Activated CD8-positive, alpha-beta T cell treated with anti-CD3 and anti-CD28 coated beads for 36 hours (primary cell): ENCODE measurements around the gene IFI44. TPM values are rescaled to one million over a fixed set of nuclear protein-coding genes. Genes with fewer than 3 reads are reported as not detected.

Source experiments
- ATAC-seq: fragments of 200-7000 bp; cut with Tn5 transposase; one replicate; pipeline ENCODE4 v1.10.0; 2021; ENCODE audit warnings: mild to moderate bottlenecking, moderate library complexity
- CTCF ChIA-PET: fragments of 350-600 bp; sonication (Branson Sonifier 250); formaldehyde crosslinking; loops from one replicate; lab custom pipeline; 2021; ENCODE audit warnings: antibody characterized with exemption; lab: Charles Lee
- POLR2A ChIA-PET: fragments of 350-600 bp; sonication (Branson Sonifier 250); formaldehyde crosslinking; loops from one replicate; lab custom pipeline; 2021; ENCODE audit warnings: antibody characterized with exemption; lab: Charles Lee
- DNase-seq: peaks from one replicate; pipeline ENCODE4 v3.0.0-alpha.2; 2020
- H3K27ac Mint-ChIP-seq: one replicate; pipeline ENCODE4 v1.8.0; 2021; ENCODE audit warnings: mild to moderate bottlenecking, mixed read lengths
- H3K27me3 Mint-ChIP-seq: one replicate; pipeline ENCODE4 v1.8.0; 2021; ENCODE audit warnings: mixed read lengths
- H3K36me3 Mint-ChIP-seq: one replicate; pipeline ENCODE4 v1.8.0; 2021; ENCODE audit warnings: low read depth, mixed read lengths
- H3K4me1 Mint-ChIP-seq: one replicate; pipeline ENCODE4 v1.8.0; 2021; ENCODE audit warnings: low read depth, mixed read lengths
- H3K4me3 Mint-ChIP-seq: one replicate; pipeline ENCODE4 v1.8.0; 2021; ENCODE audit warnings: mild to moderate bottlenecking, moderate library complexity, mixed read lengths
- H3K9me3 Mint-ChIP-seq: one replicate; pipeline ENCODE4 v1.8.0; 2021; ENCODE audit warnings: mixed read lengths
- CTCF ChIP-seq: fragments of 200-600 bp; IDR thresholded peaks from one replicate; pipeline ENCODE4 v1.8.0; 2022; ENCODE audit warnings: antibody characterized with exemption, mild to moderate bottlenecking
- intact Hi-C: fragments of 100-400 bp; cut with micrococcal nuclease; formaldehyde crosslinking; loops from one replicate; pipeline ENCODE4 v1.10.0; 2022
- total RNA-seq, 2 experiments: library from RNA; stranded (reverse); gene quantifications; one replicate each; pipeline ENCODE4 v1.2.3, GENCODE V29; 2021

The IFI44 gene
- total RNA-seq, 2 experiments from 2014 or later, result 37.2 to 38.4 TPM

DNA sequence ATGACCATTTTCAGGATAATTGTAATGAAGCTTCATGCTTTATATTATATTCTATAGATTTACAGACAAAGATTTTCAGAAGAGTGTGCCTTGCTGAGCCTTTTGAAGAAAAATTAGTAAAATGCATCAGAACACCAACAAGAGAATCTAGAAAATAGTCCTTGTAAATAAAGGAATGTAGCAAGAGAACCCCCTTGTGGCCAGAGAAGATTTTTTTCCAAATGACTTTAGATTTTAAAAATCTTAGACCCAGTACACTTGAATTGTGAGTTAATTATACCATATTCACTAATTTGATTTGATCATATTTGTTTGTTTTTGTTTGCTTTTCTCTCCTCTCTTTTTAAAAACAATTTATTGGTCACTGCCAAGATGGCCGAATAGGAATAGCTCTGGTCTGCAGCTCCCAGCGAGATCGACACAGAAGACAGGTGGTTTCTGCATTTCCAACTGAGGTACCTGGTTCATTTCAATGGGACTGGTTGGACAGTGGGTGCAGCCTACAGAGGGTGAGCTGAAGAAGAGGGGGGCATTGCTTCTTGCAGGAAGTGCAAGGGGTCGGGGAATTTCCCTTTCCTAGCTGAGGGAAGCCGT is 42.2 kb upstream of the IFI44 start:
- ChIA-PET CTCF (interaction anchor here (0.8 to 4.2 kb wide), 10 partner anchors 10 to 476 kb away, joined by 3 to 28 read pairs (median 4); partner anchors contain the start of gene IFI44L), POLR2A (no interaction called here)
- no peaks in the 10 kb centered on the region for H3K9me3 Mint-ChIP-seq
- peak; percentile 62 for TF ChIP-seq CTCF
- intact Hi-C loops, result no loop called here
- no peak overlapping the region for H3K4me3 Mint-ChIP-seq
- peaks cover 3% of the 10 kb centered on the region for H3K27me3 Mint-ChIP-seq
- DNase-seq (no peak), ATAC-seq (no peak)
- no peaks in the 10 kb centered on the region for H3K4me1 Mint-ChIP-seq
- no peaks in the 10 kb centered on the region for H3K36me3 Mint-ChIP-seq
- H3K27ac Mint-ChIP-seq, result no peak overlapping the region

GRCh38 chr1:78607944-78608343 is 41.7 kb upstream of the IFI44 start:
- Mint-ChIP-seq H3K9me3 (no peaks in the 10 kb centered on the region), H3K27me3 (peaks cover 3% of the 10 kb centered on the region), H3K4me3 (no peak overlapping the region), H3K4me1 (no peaks in the 10 kb centered on the region), H3K27ac (no peak overlapping the region), H3K36me3 (no peaks in the 10 kb centered on the region)
- TF ChIP-seq CTCF, result no peak
- POLR2A ChIA-PET, result no interaction called here
- intact Hi-C loops, result no loop called here
- CTCF ChIA-PET, result interaction anchor here (0.8 to 4.2 kb wide), 8 partner anchors 9 to 476 kb away, joined by 3 to 28 read pairs (median 5); partner anchors contain the start of gene IFI44L
- ATAC-seq (no peak), DNase-seq (no peak)

DNA sequence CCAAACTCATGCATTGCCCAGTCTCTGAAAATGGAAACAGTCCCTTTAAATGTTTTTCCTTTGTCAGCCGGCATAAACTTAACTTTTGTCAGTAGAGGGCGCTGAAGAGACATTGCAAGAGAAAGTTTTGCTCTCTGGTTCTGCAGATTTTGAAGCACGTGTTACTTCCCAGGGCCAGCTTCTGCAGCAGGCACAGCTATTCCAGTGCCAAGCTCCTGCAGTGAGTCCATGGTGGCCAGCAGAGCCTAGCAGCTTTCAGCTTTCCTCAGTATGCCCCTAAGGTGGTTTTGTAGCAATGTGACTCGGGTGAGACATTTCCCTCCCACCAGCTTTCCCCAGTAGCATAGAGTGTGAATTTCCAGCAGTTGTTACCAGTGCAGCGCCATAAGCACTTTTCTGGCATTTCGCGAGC is 32.0 kb upstream of the IFI44 start:
- POLR2A ChIA-PET, result interaction anchor here (0.7 kb wide), 1 partner anchor 27 kb away, joined by 3 read pairs; no protein-coding TSS in a partner anchor
- ATAC-seq (peak; percentile 66), DNase-seq (peak; percentile 58)
- peaks cover 6% of the 10 kb centered on the region for H3K36me3 Mint-ChIP-seq
- intact Hi-C loops, result loop anchor here (1.0 to 5.0 kb wide), 3 partner anchors 31 to 475 kb away; partner anchors contain the start of gene IFI44
- H3K4me1 Mint-ChIP-seq, result peaks cover 39% of the 10 kb centered on the region
- CTCF ChIA-PET, result interaction anchor here (0.7 to 2.1 kb wide), 30 partner anchors 10 to 492 kb away, joined by 3 to 89 read pairs (median 7); partner anchors contain the start of gene IFI44
- H3K9me3 Mint-ChIP-seq, result no peaks in the 10 kb centered on the region
- H3K27ac Mint-ChIP-seq, result no peak overlapping the region
- no peak overlapping the region for H3K4me3 Mint-ChIP-seq
- TF ChIP-seq CTCF, result peak; percentile 85
- no peaks in the 10 kb centered on the region for H3K27me3 Mint-ChIP-seq

GRCh38 chr1:78619032-78619431 is 30.6 kb upstream of the IFI44 start:
- no peak for TF ChIP-seq CTCF
- ChIA-PET CTCF (interaction anchor here (2.3 to 4.2 kb wide), 3 partner anchors 53 to 59 kb away, joined by 8 to 50 read pairs (median 15); no protein-coding TSS in a partner anchor), POLR2A (interaction anchor here (1.1 kb wide), 1 partner anchor 53 kb away, joined by 5 read pairs; no protein-coding TSS in a partner anchor)
- H3K4me3 Mint-ChIP-seq, result no peak overlapping the region
- no peaks in the 10 kb centered on the region for H3K27me3 Mint-ChIP-seq
- no peak for DNase-seq
- peaks cover 53% of the 10 kb centered on the region for H3K4me1 Mint-ChIP-seq
- H3K36me3 Mint-ChIP-seq, result peaks cover 14% of the 10 kb centered on the region
- peak overlapping the region; percentile 86 for H3K27ac Mint-ChIP-seq
- intact Hi-C loops, result loop anchor here (2.0 to 5.0 kb wide), 2 partner anchors 30 to 477 kb away; partner anchors contain the start of gene IFI44
- H3K9me3 Mint-ChIP-seq, result no peaks in the 10 kb centered on the region
- ATAC-seq, result no peak

DNA sequence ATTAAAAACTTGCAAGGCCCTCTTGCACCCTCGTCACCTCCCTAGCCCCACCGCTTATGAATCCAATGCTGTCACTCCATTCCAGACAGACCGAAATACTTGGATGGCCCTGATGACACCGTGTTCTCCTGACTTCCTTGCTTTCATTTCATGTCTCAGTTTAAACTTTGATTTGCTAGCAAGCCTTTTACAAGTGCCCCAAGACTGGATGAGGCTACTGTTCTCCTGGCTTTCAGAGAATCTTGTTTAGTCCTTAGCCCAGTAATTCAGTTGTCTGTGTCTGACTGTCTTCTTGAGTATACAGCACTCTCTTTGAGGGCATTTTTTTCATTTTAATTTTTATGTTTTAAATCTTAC is 30.2 kb upstream of the IFI44 start:
- Mint-ChIP-seq H3K4me3 (no peak overlapping the region), H3K27ac (peak overlapping the region; percentile 86), H3K27me3 (no peaks in the 10 kb centered on the region), H3K4me1 (peaks cover 56% of the 10 kb centered on the region), H3K36me3 (peaks cover 18% of the 10 kb centered on the region), H3K9me3 (no peaks in the 10 kb centered on the region)
- CTCF ChIA-PET, result interaction anchor here (0.6 to 4.2 kb wide), 6 partner anchors 11 to 486 kb away, joined by 3 to 50 read pairs (median 6); partner anchors contain the start of gene IFI44
- POLR2A ChIA-PET, result interaction anchor here (1.1 kb wide), 1 partner anchor 53 kb away, joined by 5 read pairs; no protein-coding TSS in a partner anchor
- TF ChIP-seq CTCF, result no peak
- no peak for DNase-seq
- intact Hi-C loops, result loop anchor here (2.0 to 5.0 kb wide), 2 partner anchors 29 to 477 kb away; partner anchors contain the start of gene IFI44
- no peak for ATAC-seq
